Sciatic nerve (tissue), 2 donors: ENCODE data around the gene SLC13A3. TPM values are rescaled to one million over a fixed set of nuclear protein-coding genes. Genes with fewer than 3 reads are reported as not detected.

Experiments
- ATAC-seq: fragments of 200-7000 bp; cut with Tn5 transposase; one replicate; pipeline ENCODE4 v1.9.1; 2020; ENCODE audit warnings: mild to moderate bottlenecking, moderate library complexity
- DNase-seq: peaks from one replicate; pipeline ENCODE4 v3.0.0-alpha.2; 2020; ENCODE audit warnings: low spot score
- intact Hi-C: fragments of 100-400 bp; cut with DNase I; formaldehyde crosslinking; loops from one replicate; pipeline ENCODE4 v1.14.2; 2022
- total RNA-seq: library from RNA; stranded (reverse); fragmentation: NEBNext Ultra II Directional; extraction: Animal tissue kit (Norgen Biotek cat#: 25700); gene quantifications from one replicate; pipeline ENCODE4 v1.2.1, GENCODE V29; 2021
- donor health status: DM: no; HTN: no; CAD: no.
- donor health status: DM: no; HTN: no; CAD: no.

Gene SLC13A3
- total RNA-seq, 1 donor from 2014 or later: 21.0 TPM

- intact Hi-C loops: no loop called here
- ATAC-seq (no peak), DNase-seq (no peak)
These were observed 56.5 kb downstream of the SLC13A3 start for GRCh38 chr20:46594725-46595124.

GRCh38 chr20:46592580-46593362 lies 58.5 kb downstream of the SLC13A3 start:
- no peak for DNase-seq
- ATAC-seq: no peak
- intact Hi-C loops: no loop called here

- intact Hi-C loops: no loop called here
- no peak for DNase-seq
- ATAC-seq: no peak
These were observed 60.8 kb downstream of the SLC13A3 start for GRCh38 chr20:46590443-46590842.

GRCh38 chr20:46588532-46589511 lies 62.4 kb downstream of the SLC13A3 start:
- DNase-seq (no peak), ATAC-seq (no peak)
- intact Hi-C loops: no loop called here

- ATAC-seq (no peak), DNase-seq (no peak)
- intact Hi-C loops: no loop called here
These were observed 63.3 kb downstream of the SLC13A3 start for GRCh38 chr20:46587986-46588385.

- ATAC-seq: no peak
- intact Hi-C loops: no loop called here
- no peak for DNase-seq
These were observed 64.5 kb downstream of the SLC13A3 start for GRCh38 chr20:46586724-46587123.

- ATAC-seq (no peak), DNase-seq (no peak)
- intact Hi-C loops: no loop called here
These were observed 66.8 kb downstream of the SLC13A3 start for GRCh38 chr20:46584508-46584907.

- ATAC-seq (no peak), DNase-seq (no peak)
- intact Hi-C loops: no loop called here
These were observed 67.6 kb downstream of the SLC13A3 start for GRCh38 chr20:46583411-46584214.

- DNase-seq (no peak), ATAC-seq (no peak)
- intact Hi-C loops: no loop called here
These were observed 68.6 kb downstream of the SLC13A3 start for GRCh38 chr20:46582648-46583047.

- intact Hi-C loops: no loop called here
- no peak for ATAC-seq
These were observed 69.9 kb downstream of the SLC13A3 start for GRCh38 chr20:46581391-46581790.

GRCh38 chr20:46580613-46581205 lies 70.5 kb downstream of the SLC13A3 start:
- no peak for DNase-seq
- ATAC-seq: no peak
- intact Hi-C loops: no loop called here

More at GRCh38 chr20:46581391-46581790, 69.9 kb downstream of the SLC13A3 start:
- no peak for DNase-seq

GRCh38 chr20:46578745-46579144 lies 72.5 kb downstream of the SLC13A3 start:
- no peak for DNase-seq
- intact Hi-C loops: no loop called here
- no peak for ATAC-seq

GRCh38 chr20:46576774-46577395 lies 74.4 kb downstream of the SLC13A3 start:
- DNase-seq (no peak), ATAC-seq (no peak)
- intact Hi-C loops: no loop called here

- intact Hi-C loops: no loop called here
- DNase-seq (no peak), ATAC-seq (no peak)
These were observed 75.3 kb downstream of the SLC13A3 start for GRCh38 chr20:46575937-46576461.

GRCh38 chr20:46575394-46575793 lies 75.9 kb downstream of the SLC13A3 start:
- intact Hi-C loops: no loop called here
- ATAC-seq: no peak
- DNase-seq: no peak

- DNase-seq (no peak), ATAC-seq (peak; percentile 42)
- intact Hi-C loops: no loop called here
These were observed 77.3 kb downstream of the SLC13A3 start for GRCh38 chr20:46573788-46574584.

- ATAC-seq: peak; percentile 12
- intact Hi-C loops: no loop called here
These were observed 78.0 kb downstream of the SLC13A3 start for GRCh38 chr20:46573234-46573633.

More at GRCh38 chr20:46573234-46573633, 78.0 kb downstream of the SLC13A3 start:
- DNase-seq: no peak
